Hematopoietic multipotent progenitor cell treated with erythropoietin and hydrocortisone succinate and interleukin-3 and kit ligand, for 6 days (in vitro differentiated cells): ENCODE data around the gene CNTNAP2.
"Not testable (repeated sequence)": the region's sequence is repeated elsewhere in the genome, so short reads cannot be mapped to it uniquely, and the experiment has no call there.

Experiments
- DNase-seq: peaks from one replicate; pipeline ENCODE4 v3.0.0-alpha.2; 2015

Gene CNTNAP2

GRCh38 chr7:147047696-147048095 is 931.1 kb downstream of the CNTNAP2 start:
- DNase-seq, result no peak

DNA sequence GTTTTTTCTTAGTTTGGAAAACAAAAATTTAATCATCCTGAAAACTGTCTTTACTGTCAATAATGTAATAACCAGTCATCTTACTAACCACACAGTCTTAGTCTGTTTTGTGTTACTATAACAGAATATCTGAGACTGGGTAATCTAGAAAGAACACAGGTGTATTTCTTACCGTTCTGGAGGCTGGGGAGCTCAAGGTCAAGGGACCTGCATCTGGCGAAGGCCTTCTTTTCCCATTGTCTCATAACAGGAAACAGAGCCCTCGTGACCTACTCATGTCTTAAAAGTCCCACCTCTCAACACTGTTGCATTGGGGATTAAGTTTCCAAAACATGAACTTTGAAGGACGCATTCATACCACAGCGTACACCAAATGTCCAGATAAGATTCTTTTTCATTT is 932.3 kb downstream of the CNTNAP2 start:
- no peak for DNase-seq

- DNase-seq, result no peak
These were observed 936.2 kb downstream of the CNTNAP2 start for GRCh38 chr7:147052818-147053217.

DNA sequence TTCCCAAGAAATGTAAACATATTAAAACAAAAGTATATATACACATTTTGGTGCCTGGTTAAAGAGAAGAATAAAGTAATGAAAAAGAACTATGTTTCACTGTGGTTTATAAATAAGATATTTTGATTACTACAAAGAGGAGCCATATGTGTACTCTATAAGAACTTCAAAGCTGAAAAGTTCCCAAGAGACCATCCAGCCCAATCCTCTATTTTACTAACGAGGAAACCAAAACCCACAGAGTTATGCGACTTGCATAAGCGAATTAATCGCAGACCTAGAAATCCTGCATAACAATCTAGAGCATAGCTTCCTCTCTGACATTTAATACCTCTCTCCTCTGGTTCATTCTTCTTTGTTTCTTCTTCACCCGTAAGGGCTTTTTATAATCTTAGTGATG is 937.1 kb downstream of the CNTNAP2 start:
- DNase-seq, result no peak

- DNase-seq, result peak; percentile 9
These were observed 943.5 kb downstream of the CNTNAP2 start for GRCh38 chr7:147060070-147060469.

- DNase-seq, result no peak
These were observed 946.3 kb downstream of the CNTNAP2 start for GRCh38 chr7:147062897-147063296.

DNA sequence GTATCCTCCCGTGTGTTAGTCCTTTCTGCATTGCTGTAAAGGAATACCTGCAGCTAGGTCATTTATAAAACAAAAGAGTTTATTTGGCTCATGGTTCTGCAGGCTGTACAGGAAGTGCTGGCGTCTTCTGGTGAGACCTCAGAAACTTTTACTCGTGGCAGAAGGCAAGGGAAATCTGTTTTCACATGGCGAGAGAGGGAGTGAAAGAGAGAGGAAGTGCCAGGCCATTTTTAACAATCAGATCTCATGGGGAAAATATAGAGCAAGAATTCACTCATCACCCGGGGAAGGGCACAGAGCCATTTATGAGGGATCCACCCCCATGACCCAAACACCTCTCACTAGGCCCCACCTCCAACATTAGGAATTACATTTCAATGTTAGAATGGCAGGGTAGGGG is 952.2 kb downstream of the CNTNAP2 start:
- no peak for DNase-seq

- no peak for DNase-seq
These were observed 953.2 kb downstream of the CNTNAP2 start for GRCh38 chr7:147069771-147070170.

- no peak for DNase-seq
These were observed 954.3 kb downstream of the CNTNAP2 start for GRCh38 chr7:147070886-147071285.

DNA sequence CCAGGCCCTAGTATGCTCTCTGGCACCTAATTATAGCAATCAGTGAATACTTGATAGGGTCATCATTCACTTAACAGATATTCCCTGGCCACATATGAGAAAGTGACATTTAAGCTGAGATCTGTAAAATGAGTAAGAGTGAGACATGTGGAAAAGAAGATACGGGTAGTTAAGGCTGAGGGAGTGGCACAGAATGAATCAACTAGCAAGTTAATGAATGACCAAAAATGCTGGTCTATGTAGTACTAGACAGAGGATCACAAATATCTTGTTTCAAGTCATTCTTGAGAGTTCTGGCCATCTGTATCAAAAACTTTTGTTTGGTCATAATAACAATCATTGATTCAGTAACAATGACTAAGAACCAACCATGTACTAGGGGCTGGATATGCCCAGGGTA is 954.9 kb downstream of the CNTNAP2 start:
- no peak for DNase-seq

DNA sequence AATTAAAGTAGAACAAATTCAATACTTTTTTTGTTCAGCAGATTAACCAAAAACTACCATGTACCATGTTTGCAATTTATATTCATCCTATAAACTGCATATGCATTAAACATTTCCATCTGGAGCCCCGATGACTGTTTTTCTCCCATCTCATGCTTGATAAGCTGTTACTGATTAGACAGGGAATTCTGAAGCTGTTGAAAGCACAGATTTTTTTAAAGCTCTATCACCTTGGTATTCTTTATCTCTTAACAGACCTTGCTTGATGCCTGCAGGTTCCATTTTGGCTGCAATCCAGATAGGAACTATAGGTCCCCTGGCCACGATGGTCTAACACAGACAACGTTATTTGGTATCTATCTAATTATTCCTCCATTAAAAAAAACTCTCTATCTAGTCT is 961.7 kb downstream of the CNTNAP2 start:
- DNase-seq, result no peak

DNA sequence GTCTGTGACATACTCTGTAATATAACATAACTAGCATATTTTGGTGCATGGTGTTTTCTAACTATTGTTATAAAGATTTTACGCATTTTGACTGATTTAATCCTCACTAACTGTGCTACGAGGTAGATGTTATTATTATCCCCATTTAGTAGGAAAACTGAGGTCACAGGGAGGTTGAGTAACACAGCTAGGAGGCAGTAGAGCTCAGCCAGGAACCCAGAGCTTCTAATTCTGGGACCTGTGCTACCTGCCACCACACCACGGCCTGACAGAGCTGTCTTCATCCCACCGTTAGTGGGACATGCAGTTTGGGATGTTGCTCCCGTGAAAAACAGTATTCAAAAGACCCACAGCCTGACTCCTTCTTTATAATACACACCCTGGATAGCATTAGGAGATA is 962.5 kb downstream of the CNTNAP2 start:
- DNase-seq, result no peak

DNA sequence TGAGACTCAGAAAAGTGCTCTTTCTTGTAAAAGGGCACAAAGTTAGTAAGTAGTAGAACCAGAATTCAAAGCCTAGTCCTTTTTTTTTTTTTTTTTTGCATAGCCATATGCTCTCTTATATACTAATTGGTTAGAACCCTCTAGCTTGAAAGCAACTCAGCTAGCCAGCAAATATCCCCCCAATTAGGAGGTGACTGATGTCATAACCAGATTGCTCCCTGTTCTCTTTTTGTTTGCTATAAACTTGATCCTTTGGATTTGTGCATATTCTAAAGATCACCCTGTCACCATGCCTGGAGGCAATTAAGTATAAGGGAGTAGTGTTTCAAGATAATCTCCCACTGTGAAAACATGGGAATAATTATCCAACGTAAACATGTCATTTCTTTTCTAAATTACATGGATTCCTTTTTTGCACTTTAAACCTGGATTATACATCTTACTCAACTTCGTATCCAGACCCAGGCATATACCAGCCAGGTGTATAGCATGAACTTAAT is 963.4 kb downstream of the CNTNAP2 start:
- no peak for DNase-seq

- no peak for DNase-seq
These were observed 964.5 kb downstream of the CNTNAP2 start for GRCh38 chr7:147081117-147081516.

GRCh38 chr7:147089051-147089461 is 972.5 kb downstream of the CNTNAP2 start:
- no peak for DNase-seq

DNA sequence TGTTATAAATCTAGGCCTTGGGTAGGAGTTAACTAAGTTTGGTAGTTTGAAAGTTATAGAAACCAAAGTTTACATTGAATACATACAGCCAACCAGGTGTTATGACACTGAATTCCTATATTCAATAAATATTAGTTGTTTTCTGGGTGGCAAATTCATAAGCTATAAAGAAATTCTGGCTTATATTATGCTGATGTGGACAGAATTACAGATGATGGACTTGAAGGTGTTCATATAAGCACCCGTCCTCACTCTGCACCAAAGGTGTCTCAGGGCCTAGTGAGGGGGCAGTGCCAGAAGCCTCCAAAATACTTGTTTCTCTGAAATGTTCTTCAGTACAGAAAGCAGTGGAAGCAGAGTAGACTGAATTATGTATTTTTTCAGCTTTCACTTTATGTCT is 973.0 kb downstream of the CNTNAP2 start:
- no peak for DNase-seq

DNA sequence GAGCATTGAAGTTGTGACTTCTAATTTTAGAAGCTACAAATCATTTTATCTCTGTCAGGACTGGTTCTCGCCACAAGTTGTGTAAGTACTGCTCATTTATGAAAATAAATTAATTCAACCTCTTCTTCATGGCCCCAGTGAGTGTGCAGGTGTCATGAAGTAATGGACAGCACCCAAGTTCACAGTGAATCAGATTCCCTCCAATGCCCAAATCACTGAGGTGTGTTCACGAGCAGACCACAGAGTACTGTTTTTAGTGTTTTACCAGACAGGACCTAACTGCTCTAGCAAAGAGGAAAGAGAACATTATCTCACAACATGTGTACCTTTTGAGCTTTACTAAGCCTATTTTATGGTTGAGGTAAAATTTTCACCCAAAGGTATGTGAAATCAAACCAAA is 980.0 kb downstream of the CNTNAP2 start:
- DNase-seq, result no peak

GRCh38 chr7:147103224-147103623 is 986.6 kb downstream of the CNTNAP2 start:
- no peak for DNase-seq

GRCh38 chr7:147106746-147107145 is 990.1 kb downstream of the CNTNAP2 start:
- no peak for DNase-seq

GRCh38 chr7:147114525-147114924 is 997.9 kb downstream of the CNTNAP2 start:
- DNase-seq, result not testable (repeated sequence)

DNA sequence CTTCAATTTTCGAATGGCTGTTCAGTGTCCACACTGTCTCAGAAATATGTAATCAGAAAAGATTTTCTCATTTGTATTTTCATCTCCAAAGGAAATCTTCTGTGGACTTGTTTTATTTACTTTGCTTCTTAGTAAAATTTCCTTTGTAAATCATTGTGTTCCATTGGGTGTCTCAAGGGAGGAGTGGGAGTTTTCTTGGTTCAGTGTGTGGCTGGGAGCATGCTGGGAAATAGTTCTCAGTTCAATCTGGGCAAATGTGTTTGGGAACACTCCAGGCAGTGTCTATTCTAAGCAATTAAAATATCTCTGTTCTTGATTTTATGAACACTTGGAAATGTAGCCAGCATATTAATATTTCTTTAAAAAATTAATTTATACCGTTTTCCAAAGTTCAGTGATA is 1019.8 kb downstream of the CNTNAP2 start:
- no peak for DNase-seq

DNA sequence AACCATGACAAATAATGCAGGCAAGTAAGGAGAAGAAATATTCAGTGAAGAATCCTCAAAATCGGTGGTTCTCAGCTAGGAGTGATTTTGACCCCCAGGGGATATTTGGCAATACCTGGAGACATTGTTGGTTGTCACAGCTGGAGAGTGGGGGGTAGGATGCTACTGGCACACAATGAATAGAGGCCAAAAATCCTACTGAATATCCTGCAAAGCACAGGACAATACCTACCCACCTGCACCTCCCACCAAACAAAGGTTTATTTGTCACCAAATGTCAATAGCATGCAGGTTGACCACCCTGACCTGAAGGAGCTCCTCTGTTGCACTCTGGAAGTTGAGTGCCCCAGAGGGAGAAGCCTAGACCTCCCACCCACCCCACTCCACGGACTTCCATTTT is 1028.6 kb downstream of the CNTNAP2 start:
- DNase-seq, result no peak

DNA sequence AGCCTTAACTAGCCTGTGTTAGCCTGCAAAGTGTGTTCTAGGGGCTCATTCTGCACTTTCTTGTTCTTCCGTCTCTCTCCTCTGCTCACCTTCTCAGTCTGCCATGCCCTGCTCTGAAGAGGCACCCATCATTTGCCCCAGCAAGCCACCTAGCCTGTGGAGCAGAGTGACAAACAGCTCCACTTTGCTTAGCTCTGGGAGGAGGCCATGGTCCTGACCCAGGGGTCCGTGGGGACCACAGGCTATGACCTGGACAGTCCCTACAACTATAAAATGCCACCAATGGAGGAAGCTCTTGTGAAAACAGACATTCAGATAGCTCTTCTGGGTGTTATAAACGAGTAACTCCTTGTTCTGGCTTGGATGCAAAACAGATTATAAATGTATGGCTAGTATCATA is 1029.6 kb downstream of the CNTNAP2 start:
- DNase-seq, result no peak

DNA sequence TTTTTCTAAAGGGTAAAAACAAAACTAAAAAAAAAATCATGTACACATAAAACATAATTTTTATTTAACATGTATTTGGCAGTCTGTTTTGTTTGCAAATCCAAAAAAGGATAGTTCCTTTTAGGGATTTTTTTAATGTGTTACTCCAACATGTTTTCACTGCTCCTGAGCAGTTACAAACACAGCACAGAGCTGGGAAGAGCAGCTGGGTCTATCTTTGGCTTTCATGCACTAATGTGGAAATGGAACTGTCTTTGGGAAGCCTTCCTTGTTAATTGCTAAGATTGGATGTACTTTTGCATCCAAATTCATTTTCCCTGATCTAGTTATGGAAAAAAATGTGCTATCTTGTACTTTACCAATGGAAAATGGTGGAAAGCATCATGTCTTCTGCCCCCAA is 1035.1 kb downstream of the CNTNAP2 start:
- DNase-seq, result no peak

DNA sequence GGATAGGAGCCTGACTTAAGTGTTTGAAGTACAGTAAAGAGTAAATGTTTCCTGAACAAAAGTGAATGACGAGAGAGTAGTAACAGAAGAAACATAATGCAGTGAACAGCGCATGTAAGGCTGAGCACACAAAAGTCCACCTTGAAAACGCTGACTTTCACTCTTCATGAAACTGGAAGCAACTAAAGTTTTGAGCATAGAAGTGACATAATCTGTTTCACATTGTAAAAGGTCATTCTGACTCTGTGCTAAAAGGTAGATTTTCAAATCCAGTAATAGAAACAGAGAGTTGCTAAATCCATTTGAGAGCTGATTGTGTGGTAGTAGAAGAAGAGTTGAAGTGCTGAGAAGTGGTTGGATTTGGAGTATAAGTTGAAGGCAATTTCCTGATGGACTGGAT is 1037.0 kb downstream of the CNTNAP2 start:
- DNase-seq, result no peak

- no peak for DNase-seq
These were observed 1044.8 kb downstream of the CNTNAP2 start for GRCh38 chr7:147161405-147161804.
